Breast epithelium (tissue), 3 donors: ENCODE measurements around the gene FKRP.

Source experiments
- CTCF ChIP-seq, 3 donors: fragments of 450-650 bp; IDR thresholded peaks; one replicate each; pipeline ENCODE4 v1.5.1; 2016 to 2017; ENCODE audit warnings: antibody characterized with exemption in 3 of 3, mild to moderate bottlenecking in 3 of 3, moderate library complexity in 3 of 3
- POLR2A ChIP-seq: fragments of 450-650 bp; IDR thresholded peaks from one replicate; pipeline ENCODE4 v1.6.1; 2016; ENCODE audit warnings: antibody characterized with exemption, mild to moderate bottlenecking, moderate library complexity
- POLR2AphosphoS5 ChIP-seq, 3 donors: sonication (generic); formaldehyde crosslinking; IDR thresholded peaks; one replicate each; pipeline ENCODE4 v1.6.1; 2017; ENCODE audit warnings: antibody characterized with exemption in 3 of 3

- TF ChIP-seq CTCF (IDR thresholded peaks at IDR 0.05) (no peak), POLR2A (no peak), POLR2AphosphoS5 (IDR thresholded peaks at IDR 0.05) (no peak)
Measured at GRCh38 chr19:46722004-46722380, 23.9 kb upstream of the FKRP start.
